Keratinocyte (primary cell): Measurements from ENCODE around the gene SPINK9. TPM values are rescaled to one million over a fixed set of nuclear protein-coding genes. Genes with fewer than 3 reads are reported as not detected.
"Not testable (repeated sequence)": the region's sequence is repeated elsewhere in the genome, so short reads cannot be mapped to it uniquely, and the experiment has no call there.

ENCODE experiments used
- DNase-seq: peaks from one replicate; pipeline ENCODE4 v3.0.0-alpha.2; 2011; ENCODE audit warnings: low read depth, missing footprints, low spot score
- FAIRE-seq: peaks from 2 replicates; lab custom pipeline; 2011; peaks lifted over from hg19 to GRCh38; lab: Jason Lieb, UNC
- H2AFZ ChIP-seq: 2 replicates; pipeline ENCODE4 v1.6.0; 2012; ENCODE audit warnings: low read length, control low read depth, inconsistent platforms; ENCODE audit not compliant: control insufficient read depth
- H3K27ac ChIP-seq: 2 replicates; pipeline ENCODE4 v1.5.1; 2011; ENCODE audit warnings: low read length; ENCODE audit not compliant: control insufficient read depth, insufficient read depth
- H3K27me3 ChIP-seq: 3 replicates; pipeline ENCODE4 v1.6.0; 2011; ENCODE audit warnings: low read length; ENCODE audit not compliant: control insufficient read depth, insufficient read depth; ENCODE audit errors: extremely low read depth
- H3K36me3 ChIP-seq, 2 experiments: 2 replicates in 1 of 2; 3 replicates in 1 of 2; pipeline ENCODE4 v1.5.1; 2011; ENCODE audit warnings: low read length in 2 of 2, mild to moderate bottlenecking in 1 of 2; ENCODE audit not compliant: control insufficient read depth in 2 of 2, insufficient read depth in 2 of 2; ENCODE audit errors: extremely low read depth in 1 of 2
- H3K4me1 ChIP-seq: 3 replicates; pipeline ENCODE4 v1.5.1; 2011; ENCODE audit warnings: low read length; ENCODE audit not compliant: control insufficient read depth, insufficient read depth; ENCODE audit errors: extremely low read depth
- H3K4me2 ChIP-seq: 3 replicates; pipeline ENCODE4 v1.6.0; 2011; ENCODE audit warnings: low read depth, low read length; ENCODE audit not compliant: control insufficient read depth, insufficient read depth; ENCODE audit errors: extremely low read depth
- H3K4me3 ChIP-seq, 3 experiments: fragments of 200-600 bp in 1 of 3; sonication (generic) in 1 of 3; 2 replicates in 2 of 3; 3 replicates in 1 of 3; pipeline ENCODE4 v1.5.1; 2011 to 2016; ENCODE audit warnings: low read length in 3 of 3, mild to moderate bottlenecking in 3 of 3, control low read depth in 2 of 3, inconsistent platforms in 1 of 3, low read depth in 1 of 3, mixed read lengths in 1 of 3, mixed run types in 1 of 3, moderate library complexity in 1 of 3; ENCODE audit not compliant: control insufficient read depth in 2 of 3, insufficient read depth in 2 of 3; ENCODE audit errors: extremely low read depth in 1 of 3
- H3K79me2 ChIP-seq: 2 replicates; pipeline ENCODE4 v1.6.0; 2012; ENCODE audit warnings: low read length; ENCODE audit not compliant: control insufficient read depth, insufficient read depth
- H3K9ac ChIP-seq: 3 replicates; pipeline ENCODE4 v1.6.0; 2011; ENCODE audit warnings: low read length; ENCODE audit not compliant: control insufficient read depth, insufficient read depth; ENCODE audit errors: extremely low read depth
- H3K9me1 ChIP-seq: 3 replicates; pipeline ENCODE4 v1.6.0; 2011; ENCODE audit warnings: low read length; ENCODE audit not compliant: control insufficient read depth, insufficient read depth; ENCODE audit errors: extremely low read depth
- H3K9me3 ChIP-seq: 2 replicates; pipeline ENCODE4 v1.5.1; 2012; ENCODE audit warnings: low read depth, low read length; ENCODE audit not compliant: control insufficient read depth
- H4K20me1 ChIP-seq: 3 replicates; pipeline ENCODE4 v1.6.0; 2011; ENCODE audit warnings: low read length; ENCODE audit not compliant: control insufficient read depth, insufficient read depth; ENCODE audit errors: extremely low read depth
- EZH2 ChIP-seq: IDR thresholded peaks from one replicate; pipeline ENCODE4 v1.6.1; 2012; ENCODE audit warnings: inconsistent platforms, mild to moderate bottlenecking, low read length, moderate library complexity
- dilution Hi-C: fragments of 300-500 bp; cut with MboI; formaldehyde crosslinking; loops from one replicate; pipeline ENCODE4 v1.7.0; 2020; ENCODE audit warnings: low sequenced_read_pairs; ENCODE audit not compliant: extremely low pct_ligation_motif_present
- polyA plus RNA-seq, 5 experiments: library from polyadenylated mRNA; depleted of rRNA in 3 of 5; stranded (reverse) in 3 of 5; stranded (forward) in 1 of 5; unstranded in 1 of 5; fragments of >200 nt; gene quantifications; 1 replicate in 1 of 5; 2 replicates in 3 of 5; 3 replicates in 1 of 5; pipeline versions ENCODE4 v1.2.1 to v1.2.3, GENCODE V29; 2011 to 2012; ENCODE audit warnings: missing spikeins in 2 of 5, low read depth in 1 of 5, low replicate concordance in 1 of 5
- TF ChIP-seq, protein P1 (sequence below), 3 experiments: IDR thresholded peaks in 1 of 3; conservative IDR thresholded peaks in 1 of 3; optimal IDR thresholded peaks in 1 of 3; 2 replicates in 2 of 3; 3 replicates in 1 of 3; pipeline versions ENCODE3 to v1.5.1; 2011; ENCODE audit warnings: low read length in 3 of 3, mild to moderate bottlenecking in 3 of 3, moderate library complexity in 2 of 3, control low read depth in 1 of 3, inconsistent platforms in 1 of 3; ENCODE audit not compliant: insufficient read depth in 2 of 3; ENCODE audit errors: extremely low read depth in 1 of 3

The SPINK9 gene
- polyA plus RNA-seq, 1 donor (not counting 4 experiments of a cell fraction or from before 2014, with no cell fraction given), result not detected

DNA sequence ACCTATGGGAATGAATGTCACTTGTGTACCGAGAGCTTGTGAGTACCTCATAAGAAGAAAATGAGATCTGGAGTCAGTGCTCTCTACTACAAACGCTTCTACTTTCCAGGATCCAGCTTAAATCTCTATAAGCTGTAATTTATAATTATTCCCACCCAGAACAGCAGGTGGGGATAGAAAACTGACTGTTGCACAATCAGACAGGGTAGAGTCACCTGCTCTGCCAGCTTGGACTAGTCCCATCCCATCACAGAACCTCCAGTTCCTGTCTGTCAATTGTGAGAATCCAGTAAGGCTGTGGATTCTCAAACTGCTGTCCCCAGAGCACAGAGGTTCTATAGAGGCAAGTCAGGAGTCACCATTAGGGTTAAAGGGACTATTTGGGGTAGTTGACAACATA, 21.2 kb upstream of the SPINK9 start:
- H2AFZ ChIP-seq, result no peak overlapping the region
- TF ChIP-seq EZH2, result no peak
- TF ChIP-seq, protein P1, sequence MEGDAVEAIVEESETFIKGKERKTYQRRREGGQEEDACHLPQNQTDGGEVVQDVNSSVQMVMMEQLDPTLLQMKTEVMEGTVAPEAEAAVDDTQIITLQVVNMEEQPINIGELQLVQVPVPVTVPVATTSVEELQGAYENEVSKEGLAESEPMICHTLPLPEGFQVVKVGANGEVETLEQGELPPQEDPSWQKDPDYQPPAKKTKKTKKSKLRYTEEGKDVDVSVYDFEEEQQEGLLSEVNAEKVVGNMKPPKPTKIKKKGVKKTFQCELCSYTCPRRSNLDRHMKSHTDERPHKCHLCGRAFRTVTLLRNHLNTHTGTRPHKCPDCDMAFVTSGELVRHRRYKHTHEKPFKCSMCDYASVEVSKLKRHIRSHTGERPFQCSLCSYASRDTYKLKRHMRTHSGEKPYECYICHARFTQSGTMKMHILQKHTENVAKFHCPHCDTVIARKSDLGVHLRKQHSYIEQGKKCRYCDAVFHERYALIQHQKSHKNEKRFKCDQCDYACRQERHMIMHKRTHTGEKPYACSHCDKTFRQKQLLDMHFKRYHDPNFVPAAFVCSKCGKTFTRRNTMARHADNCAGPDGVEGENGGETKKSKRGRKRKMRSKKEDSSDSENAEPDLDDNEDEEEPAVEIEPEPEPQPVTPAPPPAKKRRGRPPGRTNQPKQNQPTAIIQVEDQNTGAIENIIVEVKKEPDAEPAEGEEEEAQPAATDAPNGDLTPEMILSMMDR (optimal IDR thresholded peaks at IDR 0.05 in 1 of 3, IDR thresholded peaks at IDR 0.05 in 1 of 3, conservative IDR thresholded peaks at IDR 0.05 in 1 of 3; ENCODE audit: extremely low read depth in 1 of 3, insufficient read depth in 2 of 3, low read length in 3 of 3), result peak in 2 of 3 experiments; percentile 11 to 50
- dilution Hi-C loops, result no loop called here
- no peaks in the 10 kb centered on the region for H3K9me1 ChIP-seq
- H3K4me2 ChIP-seq, result no peak overlapping the region
- H3K9me3 ChIP-seq, result no peaks in the 10 kb centered on the region
- DNase-seq (no peak), FAIRE-seq (peak; percentile 74)
- H3K4me3 ChIP-seq, result no peak overlapping the region
- H3K9ac ChIP-seq, result no peak overlapping the region
- no peaks in the 10 kb centered on the region for H3K27me3 ChIP-seq
- no peaks in the 10 kb centered on the region for H3K4me1 ChIP-seq
- H3K79me2 ChIP-seq, result no peaks in the 10 kb centered on the region
- no peaks in the 10 kb centered on the region for H4K20me1 ChIP-seq
- no peak overlapping the region for H3K27ac ChIP-seq
- H3K36me3 ChIP-seq, result no peaks in the 10 kb centered on the region

DNA sequence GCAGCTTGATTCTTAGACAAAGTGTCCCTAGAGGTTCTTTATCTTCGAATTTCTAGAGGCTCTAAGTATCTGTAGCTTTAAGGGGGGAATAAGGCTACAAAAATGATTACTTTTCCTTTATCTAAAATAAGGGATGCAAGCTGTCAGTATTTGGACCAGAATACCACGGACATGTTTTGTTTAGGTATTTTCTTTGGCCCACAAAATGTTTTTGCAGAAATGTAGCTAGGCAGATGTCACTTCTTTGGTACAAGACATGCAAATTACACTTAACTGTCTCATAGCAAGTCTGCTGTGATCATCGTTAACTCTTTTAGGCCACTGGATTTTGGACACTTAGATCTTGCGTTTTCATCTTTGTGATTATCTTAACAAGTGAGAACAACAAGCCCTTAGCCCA, 20.6 kb upstream of the SPINK9 start:
- Histone ChIP-seq H3K9ac (no peak overlapping the region), H3K79me2 (no peaks in the 10 kb centered on the region), H3K27ac (no peak overlapping the region), H3K9me3 (no peaks in the 10 kb centered on the region), H4K20me1 (no peaks in the 10 kb centered on the region), H3K4me3 (no peak overlapping the region), H3K4me2 (no peak overlapping the region), H3K27me3 (no peaks in the 10 kb centered on the region), H3K9me1 (no peaks in the 10 kb centered on the region), H3K4me1 (no peaks in the 10 kb centered on the region), H2AFZ (no peak overlapping the region), H3K36me3 (no peaks in the 10 kb centered on the region)
- TF ChIP-seq EZH2, result no peak
- TF ChIP-seq, protein P1 (optimal IDR thresholded peaks at IDR 0.05 in 1 of 3, IDR thresholded peaks at IDR 0.05 in 1 of 3, conservative IDR thresholded peaks at IDR 0.05 in 1 of 3; ENCODE audit: extremely low read depth in 1 of 3, insufficient read depth in 2 of 3, low read length in 3 of 3), result no peak
- DNase-seq (no peak), FAIRE-seq (no peak)
- dilution Hi-C loops, result no loop called here

DNA sequence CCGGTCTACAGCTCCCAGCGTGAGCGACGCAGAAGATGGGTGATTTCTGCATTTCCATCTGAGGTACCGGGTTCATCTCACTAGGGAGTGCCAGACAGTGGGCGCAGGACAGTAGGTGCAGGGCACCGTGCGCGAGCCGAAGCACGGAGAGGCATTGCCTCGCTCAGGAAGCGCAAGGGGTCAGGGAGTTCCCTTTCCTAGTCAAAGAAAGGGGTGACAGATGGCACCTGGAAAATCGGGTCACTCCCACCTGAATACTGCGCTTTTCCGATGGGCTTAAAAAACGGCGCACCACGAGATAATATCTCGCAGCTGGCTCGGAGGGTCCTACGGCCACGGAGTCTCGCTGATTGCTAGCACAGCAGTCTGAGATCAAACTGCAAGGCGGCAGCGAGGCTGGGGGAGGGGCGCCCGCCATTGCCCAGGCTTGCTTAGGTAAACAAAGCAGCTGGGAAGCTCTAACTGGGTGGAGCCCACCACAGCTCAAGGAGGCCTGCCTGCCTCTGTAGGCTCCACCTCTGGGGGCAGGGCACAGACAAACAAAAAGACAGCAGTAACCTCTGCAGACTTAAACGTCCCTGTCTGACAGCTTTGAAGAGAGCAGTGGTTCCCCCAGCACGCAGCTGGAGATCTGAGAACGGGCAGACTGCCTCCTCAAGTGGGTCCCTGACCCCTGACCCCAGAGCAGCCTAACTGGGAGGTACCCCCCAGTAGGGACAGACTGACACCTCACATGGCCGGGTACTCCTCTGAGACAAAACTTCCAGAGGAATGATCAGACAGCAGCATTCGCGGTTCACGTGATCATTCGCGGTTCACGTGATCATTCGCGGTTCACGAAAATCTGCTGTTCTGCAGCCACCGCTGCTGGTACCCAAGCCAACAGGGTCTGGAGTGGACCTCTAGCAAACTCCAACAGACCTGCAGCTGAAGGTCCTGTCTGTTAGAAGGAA, 15.1 kb upstream of the SPINK9 start:
- FAIRE-seq, H3K9me1 ChIP-seq, H3K4me1 ChIP-seq, H3K9me3 ChIP-seq, H3K79me2 ChIP-seq, H3K27ac ChIP-seq, dilution Hi-C loops, H3K36me3 ChIP-seq, H3K27me3 ChIP-seq, H4K20me1 ChIP-seq, DNase-seq: not testable (repeated sequence)
- Histone ChIP-seq H3K4me3 (peak overlapping the region in 1 of 3 experiments; percentile 30), H3K9ac (peak overlapping the region; percentile 28), H3K4me2 (peak overlapping the region; percentile 37), H2AFZ (peak overlapping the region; percentile 60)
